GM21515 (cell line): ENCODE measurements around the gene NACC2.

Source experiments
- ATAC-seq: cut with Tn5 transposase; IDR thresholded peaks from one replicate; pipeline ENCODE4 v1.9.1; 2021; ENCODE audit not compliant: unreplicated experiment

NACC2 gene

GRCh38 chr9:136002881-136003280, 92.2 kb downstream of the NACC2 start:
- no peak for ATAC-seq

- no peak for ATAC-seq
Measured at GRCh38 chr9:136002215-136002614, 92.9 kb downstream of the NACC2 start.

GRCh38 chr9:136001231-136001630, 93.9 kb downstream of the NACC2 start:
- no peak for ATAC-seq

- no peak for ATAC-seq
Measured at GRCh38 chr9:135998410-135999071, 96.5 kb downstream of the NACC2 start.

- no peak for ATAC-seq
Measured at GRCh38 chr9:135998016-135998380, 97.1 kb downstream of the NACC2 start.

- ATAC-seq, result no peak
Measured at GRCh38 chr9:135997090-135998015, 97.7 kb downstream of the NACC2 start.

- ATAC-seq, result no peak
Measured at GRCh38 chr9:135995816-135996215, 99.3 kb downstream of the NACC2 start.

- ATAC-seq, result no peak
Measured at GRCh38 chr9:135994501-135995192, 100.4 kb downstream of the NACC2 start.

GRCh38 chr9:135993765-135994500, 101.2 kb downstream of the NACC2 start:
- ATAC-seq, result no peak

GRCh38 chr9:135993409-135993742, 101.7 kb downstream of the NACC2 start:
- no peak for ATAC-seq

- no peak for ATAC-seq
Measured at GRCh38 chr9:135992486-135993408, 102.3 kb downstream of the NACC2 start.

GRCh38 chr9:135991771-135992170, 103.3 kb downstream of the NACC2 start:
- ATAC-seq, result no peak

- ATAC-seq, result no peak
Measured at GRCh38 chr9:135990468-135991429, 104.3 kb downstream of the NACC2 start.

- ATAC-seq, result no peak
Measured at GRCh38 chr9:135989722-135990467, 105.2 kb downstream of the NACC2 start.

- ATAC-seq, result no peak
Measured at GRCh38 chr9:135989157-135989556, 105.9 kb downstream of the NACC2 start.

GRCh38 chr9:135988493-135988892, 106.6 kb downstream of the NACC2 start:
- no peak for ATAC-seq

GRCh38 chr9:135987838-135988404, 107.2 kb downstream of the NACC2 start:
- no peak for ATAC-seq

GRCh38 chr9:135986605-135987004, 108.5 kb downstream of the NACC2 start:
- ATAC-seq, result no peak
